ELR (cell line): ENCODE measurements around the gene CEP192.

Experiments used
- DNase-seq: peaks from one replicate; pipeline ENCODE4 v3.0.0-alpha.2; 2015; ENCODE audit warnings: low read depth

CEP192 gene

DNA sequence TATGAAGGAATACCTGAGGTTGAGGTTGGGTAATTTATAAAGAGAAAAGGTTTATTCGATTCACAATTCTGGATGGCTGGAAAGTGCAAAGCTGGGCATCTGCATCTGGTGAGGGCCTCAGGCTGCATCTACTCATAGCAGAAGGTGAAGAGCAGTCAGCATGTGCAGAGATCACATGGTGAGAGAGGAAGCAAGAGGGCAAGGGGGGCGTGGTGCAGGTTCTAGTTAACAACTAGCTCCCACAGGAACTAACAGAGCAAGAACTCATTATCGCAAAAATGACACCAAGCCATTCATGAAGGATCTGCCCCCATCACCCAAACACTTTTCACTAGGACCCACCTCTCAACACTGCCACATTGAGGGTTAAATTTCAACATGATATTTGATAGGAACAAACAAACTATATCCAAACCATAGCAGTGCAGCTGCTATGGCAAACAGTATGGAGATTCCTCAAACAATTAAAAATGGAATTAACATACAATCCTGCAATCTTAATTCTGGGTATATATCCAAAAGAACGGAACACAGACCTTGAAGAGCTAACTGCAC lies 154.6 kb downstream of the CEP192 start:
- DNase-seq, result no peak

DNA sequence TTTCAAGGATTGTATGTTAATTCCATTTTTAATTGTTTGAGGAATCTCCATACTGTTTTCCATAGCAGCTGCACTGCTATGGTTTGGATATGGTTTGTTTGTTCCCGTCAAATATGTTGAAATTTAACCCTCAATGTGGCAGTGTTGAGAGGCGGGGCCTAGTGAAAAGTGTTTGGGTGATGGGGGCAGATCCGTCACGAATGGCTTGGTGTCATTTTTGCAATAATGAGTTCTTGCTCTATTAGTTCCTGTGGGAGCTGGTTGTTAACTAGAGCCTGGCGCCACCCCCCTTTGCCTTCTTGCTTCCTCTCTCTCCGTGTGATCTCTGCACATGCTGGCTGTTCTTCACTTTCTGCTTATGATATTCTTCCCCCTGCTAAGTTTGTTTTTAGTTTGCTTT lies 156.0 kb downstream of the CEP192 start:
- DNase-seq, result no peak

DNA sequence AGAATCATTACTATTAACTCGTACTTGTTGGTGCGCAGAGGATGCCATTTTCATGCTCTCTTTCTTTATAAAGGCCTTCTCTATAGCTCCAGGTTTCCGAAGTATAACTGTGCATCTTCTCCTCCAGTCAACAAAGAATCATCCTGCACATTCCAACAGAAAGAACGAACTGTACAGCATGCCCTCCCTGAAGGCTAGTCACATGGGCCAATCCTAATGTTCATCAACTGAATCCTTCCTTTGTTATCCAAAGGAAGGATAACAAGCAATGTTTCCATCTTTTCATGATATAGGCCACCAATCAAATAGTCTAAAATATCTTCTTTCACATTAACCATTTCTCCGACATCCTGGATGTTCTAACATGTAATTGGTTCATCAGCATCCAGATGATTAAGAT lies 160.5 kb downstream of the CEP192 start:
- no peak for DNase-seq

DNA sequence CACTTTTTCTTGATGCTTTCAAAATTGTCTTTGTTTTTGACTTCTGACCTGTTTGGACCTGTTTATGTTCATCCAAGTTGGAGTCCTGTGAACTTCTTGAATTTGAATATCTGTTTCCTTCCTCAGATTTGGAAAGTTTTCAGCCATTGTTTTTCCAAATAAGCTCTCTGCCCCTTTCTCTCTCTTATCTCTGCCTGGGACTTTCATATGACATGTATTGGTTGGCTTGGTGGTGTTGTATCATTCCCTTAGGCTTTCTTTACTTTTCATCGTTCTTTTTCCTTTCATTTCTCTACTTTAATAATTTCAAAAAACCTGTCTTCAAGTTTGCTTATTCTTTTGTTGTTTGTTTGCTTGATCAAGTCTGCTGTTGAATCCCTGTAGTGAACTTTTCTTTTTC lies 167.3 kb downstream of the CEP192 start:
- DNase-seq, result no peak

DNA sequence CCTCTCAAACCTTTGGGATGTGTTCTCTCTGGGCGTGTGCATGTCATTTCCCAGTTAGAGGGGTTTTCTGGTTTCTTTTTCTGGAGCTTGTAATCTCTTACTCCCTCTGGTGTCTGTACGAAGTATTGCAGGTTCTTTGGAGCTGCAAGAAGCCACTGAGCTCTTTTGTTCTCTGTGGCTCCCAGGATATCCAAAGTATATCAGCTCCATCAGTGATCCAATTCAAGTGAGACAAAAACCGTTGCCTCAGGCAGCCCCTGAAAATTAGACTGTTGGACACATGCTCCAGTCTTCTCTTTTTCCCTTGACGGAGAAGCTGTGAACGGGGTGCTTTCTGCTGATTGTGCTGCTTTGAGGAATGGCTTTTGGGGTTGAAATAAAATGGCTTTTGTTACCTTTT lies 168.4 kb downstream of the CEP192 start:
- peak; percentile 78 for DNase-seq

DNA sequence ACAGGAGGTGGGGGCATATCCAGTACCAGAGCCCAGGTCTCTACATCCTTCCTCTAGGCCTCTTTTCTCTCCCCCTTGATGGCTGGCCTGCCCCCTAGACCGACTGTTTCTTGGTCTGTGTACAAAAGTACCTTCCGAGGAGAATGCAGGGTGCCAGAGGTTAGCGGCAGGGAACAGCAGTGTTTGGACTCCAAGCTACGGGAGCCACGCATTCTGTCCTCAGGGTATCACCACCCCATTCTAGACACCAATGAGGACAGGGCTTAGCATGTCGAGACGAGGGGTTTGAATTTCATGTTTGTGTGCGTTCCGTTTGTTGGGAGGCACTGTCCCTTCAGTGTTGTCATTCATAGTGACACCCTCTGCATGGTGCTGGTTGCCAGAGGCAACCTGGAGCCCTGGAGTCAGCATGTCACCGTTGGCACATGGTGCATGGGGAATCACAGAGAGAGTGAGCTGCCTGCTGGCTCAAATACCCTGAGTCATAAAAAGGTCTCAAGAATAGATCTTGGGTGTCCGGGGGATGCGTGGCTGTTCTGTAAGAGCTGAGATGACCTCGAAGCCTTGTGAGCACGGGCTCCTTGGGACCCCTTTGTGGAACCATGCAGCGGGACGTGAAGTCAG lies 170.2 kb downstream of the CEP192 start:
- DNase-seq, result no peak

DNA sequence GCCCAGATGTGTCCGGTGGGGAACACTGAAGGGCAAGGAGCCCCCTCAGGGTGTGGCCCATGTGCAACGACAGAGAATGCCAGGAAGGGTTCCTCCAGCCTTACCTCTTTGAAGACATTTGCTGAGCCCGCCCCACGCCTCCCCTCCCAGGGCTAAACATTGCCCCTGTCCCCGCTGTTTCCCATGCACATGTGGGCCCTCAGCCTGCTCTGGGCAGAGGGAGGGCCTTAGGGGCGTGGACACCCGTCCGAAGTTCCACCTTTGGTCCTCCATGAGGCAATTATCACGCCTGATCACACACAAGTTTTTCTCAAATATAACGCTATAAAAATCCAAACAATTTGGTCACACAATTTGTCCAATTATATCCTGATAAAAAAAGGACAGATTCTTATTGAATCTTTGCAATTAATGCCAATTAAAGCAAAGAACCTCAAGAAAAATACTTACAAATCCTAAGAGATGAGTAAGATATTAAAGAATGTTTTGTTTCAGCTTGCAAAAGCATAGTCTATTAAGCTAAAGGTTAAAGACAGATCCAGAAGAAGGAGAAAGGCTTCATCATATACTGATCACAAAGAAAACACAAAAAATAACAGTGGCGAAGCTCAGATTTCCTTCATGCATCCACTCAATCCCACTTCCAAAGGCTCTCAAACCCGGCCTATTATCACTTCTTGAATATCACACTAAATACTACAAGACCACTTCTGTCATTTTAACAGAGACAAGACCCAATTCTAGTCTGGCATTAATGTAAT lies 172.2 kb downstream of the CEP192 start:
- no peak for DNase-seq

DNA sequence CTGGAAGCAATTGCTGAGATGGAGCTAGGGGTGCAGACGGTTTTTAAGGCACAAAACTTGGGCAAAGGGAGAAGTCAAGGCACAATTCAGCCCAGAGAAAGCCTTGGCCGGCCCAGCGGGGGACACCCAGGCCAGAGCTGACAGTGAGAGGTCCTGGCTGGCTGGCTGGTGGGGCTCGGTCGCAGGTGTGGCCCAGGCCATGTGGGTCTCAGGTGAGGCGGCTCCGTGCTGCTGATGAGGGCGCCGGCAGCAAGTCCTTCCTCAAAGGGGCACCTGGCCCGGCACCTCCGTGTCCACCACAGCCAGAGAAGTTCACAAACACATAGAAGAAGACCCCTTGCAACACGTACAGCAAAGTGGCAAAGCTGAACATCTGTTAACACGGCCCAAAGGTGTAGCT lies 173.2 kb downstream of the CEP192 start:
- DNase-seq, result no peak

DNA sequence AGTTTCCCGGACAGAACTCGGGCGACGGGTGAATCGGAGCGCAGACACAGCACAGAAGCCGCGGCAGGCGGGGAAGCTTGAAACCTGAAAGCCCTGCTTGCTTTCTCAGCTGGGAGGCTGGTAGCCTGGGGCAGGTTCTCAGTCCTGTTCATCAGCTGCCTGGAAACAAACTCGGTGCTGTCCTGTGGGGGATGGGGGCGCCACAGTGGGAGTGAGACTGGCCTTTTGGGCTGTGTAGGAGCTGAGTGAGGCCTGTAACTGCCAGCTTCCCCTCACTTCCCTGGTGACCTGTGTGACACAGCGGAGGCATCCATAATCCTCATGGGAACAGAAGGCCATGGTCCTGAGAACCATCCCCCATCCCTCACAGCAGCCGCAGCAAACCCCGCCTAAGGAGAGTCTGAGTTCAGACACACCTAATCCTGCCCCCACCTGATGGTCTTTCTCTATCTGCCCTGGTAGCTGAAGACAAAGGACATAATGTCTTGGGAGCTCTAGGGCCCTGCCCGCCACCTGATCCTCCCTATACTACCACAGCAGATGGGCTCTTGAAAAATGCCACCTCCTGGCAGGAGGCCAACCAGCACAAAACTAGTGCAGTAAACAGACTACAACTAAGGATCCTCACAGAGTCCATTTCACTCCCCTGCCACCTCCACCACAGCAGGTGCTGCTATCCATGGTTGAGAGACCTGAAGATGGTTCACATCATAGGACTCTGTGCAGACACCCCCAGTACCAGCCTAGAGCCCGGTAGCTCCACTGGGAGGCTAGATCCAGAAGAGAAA lies 174.7 kb downstream of the CEP192 start:
- no peak for DNase-seq

DNA sequence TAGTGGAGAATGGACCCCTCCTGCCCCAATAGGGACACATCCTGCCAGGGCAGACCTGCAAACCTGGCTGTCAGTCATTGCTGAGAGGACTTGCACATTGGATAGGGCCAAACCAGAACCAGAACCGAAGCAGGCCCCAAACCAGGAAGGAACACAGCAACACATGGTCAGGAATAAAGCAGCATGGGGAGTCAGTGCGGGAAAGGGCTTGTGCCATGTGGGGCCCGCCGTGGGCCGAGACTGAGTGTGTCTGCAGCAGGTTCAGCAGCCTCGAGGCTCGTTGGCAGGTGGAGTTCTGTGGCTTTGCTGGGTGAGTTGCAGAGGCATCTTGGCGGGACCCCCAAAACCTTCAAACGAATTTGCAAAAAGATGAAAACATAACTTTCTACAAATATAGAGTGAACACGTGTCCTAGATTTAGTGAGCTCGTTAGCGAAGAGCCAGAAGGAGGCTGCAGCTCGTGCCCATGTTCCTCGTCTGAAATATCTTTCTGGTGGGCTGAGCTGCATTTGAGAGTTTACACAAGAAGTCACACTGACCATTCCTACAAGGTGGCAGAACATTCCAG lies 182.5 kb downstream of the CEP192 start:
- DNase-seq, result no peak
